Ishikawa (cell line): ENCODE data around the gene ORMDL1.

Experiments
- CEBPB ChIP-seq: IDR thresholded peaks from 2 replicates; pipeline ENCODE4 v1.6.1; 2012
- CREB1 ChIP-seq: IDR thresholded peaks from 2 replicates; pipeline ENCODE4 v1.6.1; 2012; ENCODE audit warnings: low read depth
- EGR1 ChIP-seq: IDR thresholded peaks from 2 replicates; pipeline ENCODE4 v1.6.1; 2012
- EP300 ChIP-seq: IDR thresholded peaks from 2 replicates; pipeline ENCODE4 v1.6.1; 2012; ENCODE audit warnings: borderline replicate concordance
- MAX ChIP-seq: IDR thresholded peaks from 2 replicates; pipeline ENCODE4 v1.6.1; 2012
- NFIC ChIP-seq: IDR thresholded peaks from 2 replicates; pipeline ENCODE4 v1.6.1; 2012
- RAD21 ChIP-seq: IDR thresholded peaks from 2 replicates; pipeline ENCODE4 v1.6.1; 2012; ENCODE audit warnings: low read depth
- REST ChIP-seq: IDR thresholded peaks from 2 replicates; pipeline ENCODE4 v1.6.1; 2012; ENCODE audit warnings: low read depth, mild to moderate bottlenecking
- TAF1 ChIP-seq: IDR thresholded peaks from 2 replicates; pipeline ENCODE4 v1.6.1; 2012; ENCODE audit warnings: low read depth, mild to moderate bottlenecking
- TCF12 ChIP-seq: IDR thresholded peaks from 2 replicates; pipeline ENCODE4 v1.6.1; 2012; ENCODE audit warnings: low read depth
- TEAD4 ChIP-seq: IDR thresholded peaks from 2 replicates; pipeline ENCODE4 v1.6.1; 2012
- YY1 ChIP-seq: IDR thresholded peaks from 2 replicates; pipeline ENCODE4 v1.6.1; 2012; ENCODE audit warnings: low read depth
- ZBTB7A ChIP-seq: IDR thresholded peaks from 2 replicates; pipeline ENCODE4 v1.6.1; 2012; ENCODE audit warnings: low read depth
- TF ChIP-seq, protein P1 (sequence below): IDR thresholded peaks from 2 replicates; pipeline ENCODE4 v1.6.1; 2012

DNA sequence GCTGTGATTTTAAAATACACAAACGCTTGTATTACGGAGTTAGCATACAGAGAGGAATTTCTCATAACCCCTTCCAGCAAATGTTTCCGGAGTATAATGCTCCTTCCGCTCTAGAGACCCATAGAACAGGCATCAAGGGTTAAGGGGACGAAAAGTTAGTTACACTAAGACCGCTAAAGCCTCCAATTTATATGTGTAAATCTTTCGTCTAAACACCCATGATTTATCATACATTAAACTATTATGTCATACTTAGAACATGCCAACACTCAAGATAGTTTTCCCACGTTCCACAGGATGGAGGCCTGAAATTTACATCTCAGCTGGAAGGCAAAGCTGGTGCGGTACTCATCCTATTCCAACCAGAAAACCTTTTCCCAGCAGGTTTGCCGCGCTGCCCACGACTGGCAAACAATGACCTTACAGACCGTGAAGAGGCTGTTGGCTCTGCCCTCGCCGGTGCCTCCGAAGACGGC lies 650 bp downstream of the ORMDL1 start:
- TF ChIP-seq REST (no peak), NFIC (no peak), TAF1 (no peak), RAD21 (no peak), EP300 (no peak), CEBPB (no peak), MAX (no peak), CREB1 (no peak), TCF12 (no peak), EGR1 (no peak), YY1 (no peak), ZBTB7A (no peak), TEAD4 (no peak)
- TF ChIP-seq, protein P1, sequence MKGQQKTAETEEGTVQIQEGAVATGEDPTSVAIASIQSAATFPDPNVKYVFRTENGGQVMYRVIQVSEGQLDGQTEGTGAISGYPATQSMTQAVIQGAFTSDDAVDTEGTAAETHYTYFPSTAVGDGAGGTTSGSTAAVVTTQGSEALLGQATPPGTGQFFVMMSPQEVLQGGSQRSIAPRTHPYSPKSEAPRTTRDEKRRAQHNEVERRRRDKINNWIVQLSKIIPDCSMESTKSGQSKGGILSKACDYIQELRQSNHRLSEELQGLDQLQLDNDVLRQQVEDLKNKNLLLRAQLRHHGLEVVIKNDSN, result no peak
